B cell (primary cell): ENCODE measurements around the gene ZNF181. TPM values are rescaled to one million over a fixed set of nuclear protein-coding genes. Genes with fewer than 3 reads are reported as not detected.

Experiments
- ATAC-seq: fragments of 200-7000 bp; cut with Tn5 transposase; one replicate; pipeline ENCODE4 v1.10.0; 2021; ENCODE audit warnings: low read depth, mild to moderate bottlenecking, moderate number of reproducible peaks, moderate library complexity
- CTCF ChIA-PET: fragments of 350-600 bp; sonication (Branson Sonifier 250); formaldehyde crosslinking; loops from one replicate; lab custom pipeline; 2021; ENCODE audit warnings: antibody characterized with exemption, inconsistent platforms; lab: Charles Lee
- POLR2A ChIA-PET: fragments of 350-600 bp; sonication (Branson Sonifier 250); formaldehyde crosslinking; loops from one replicate; lab custom pipeline; 2021; ENCODE audit warnings: antibody characterized with exemption; lab: Charles Lee
- DNase-seq: peaks from one replicate; pipeline ENCODE4 v3.0.0; 2013
- H2AFZ ChIP-seq: 2 replicates; pipeline ENCODE4 v1.6.1; 2012; ENCODE audit warnings: mild to moderate bottlenecking, low read depth, low read length; ENCODE audit not compliant: insufficient read depth, poor library complexity, severe bottlenecking
- H3K27ac ChIP-seq, 2 donors: 1 replicate in 1 of 2; 2 replicates in 1 of 2; pipeline ENCODE4 v1.5.1; 2012 to 2013; ENCODE audit warnings: low read length in 2 of 2, mild to moderate bottlenecking in 2 of 2, moderate library complexity in 1 of 2
- H3K27me3 ChIP-seq, 4 experiments: fragments of 200-600 bp in 1 of 4; sonication (generic) in 1 of 4; replicated peaks in 1 of 4; 1 replicate in 2 of 4; 2 replicates in 2 of 4; pipeline versions ENCODE4 v1.6.1 to v1.7.0; 2013 to 2016; ENCODE audit warnings: low read length in 3 of 4, mild to moderate bottlenecking in 2 of 4, mixed read lengths in 1 of 4, moderate library complexity in 1 of 4; ENCODE audit not compliant: insufficient read depth in 4 of 4, control insufficient read depth in 3 of 4; ENCODE audit errors: control extremely low read depth in 1 of 4
- H3K36me3 ChIP-seq, 2 experiments: replicated peaks in 1 of 2; 1 replicate in 1 of 2; 2 replicates in 1 of 2; pipeline versions ENCODE4 v1.6.1 to v1.7.1; 2013; ENCODE audit warnings: low read length in 1 of 2; ENCODE audit not compliant: insufficient read depth in 2 of 2, control insufficient read depth in 1 of 2; ENCODE audit errors: control extremely low read depth in 1 of 2, extremely low read depth in 1 of 2
- H3K4me1 ChIP-seq, 2 donors: fragments of 200-600 bp in 1 of 2; sonication (generic) in 1 of 2; 1 replicate in 1 of 2; 2 replicates in 1 of 2; pipeline versions ENCODE4 v1.5.1 to v1.6.1; 2013 to 2017; ENCODE audit warnings: low read length in 2 of 2; ENCODE audit not compliant: control insufficient read depth in 2 of 2, insufficient read depth in 2 of 2
- H3K4me2 ChIP-seq: replicated peaks from 2 replicates; pipeline ENCODE3; 2012; ENCODE audit warnings: mild to moderate bottlenecking, low read depth, low read length; ENCODE audit not compliant: poor library complexity, severe bottlenecking
- H3K4me3 ChIP-seq, 5 experiments: fragments of 200-600 bp in 1 of 5; sonication (generic) in 1 of 5; 1 replicate in 3 of 5; 2 replicates in 2 of 5; pipeline versions ENCODE4 v1.5.1 to v1.7.0; 2011 to 2016; ENCODE audit warnings: low read length in 4 of 5, mild to moderate bottlenecking in 4 of 5, low read depth in 2 of 5, control low read depth in 1 of 5, moderate library complexity in 1 of 5; ENCODE audit not compliant: insufficient read depth in 1 of 5; ENCODE audit errors: control extremely low read depth in 1 of 5, extremely low read depth in 1 of 5
- H3K79me2 ChIP-seq: fragments of 200-600 bp; sonication (generic); one replicate; pipeline ENCODE4 v1.6.0; 2016; ENCODE audit warnings: low read length; ENCODE audit not compliant: control insufficient read depth, insufficient read depth
- H3K9ac ChIP-seq: fragments of 200-600 bp; sonication (generic); 2 replicates; pipeline ENCODE4 v1.6.1; 2017; ENCODE audit warnings: mild to moderate bottlenecking, low read length, moderate library complexity
- H3K9me3 ChIP-seq, 3 donors: one replicate each; pipeline versions ENCODE4 v1.6.1 to v1.7.1; 2013; ENCODE audit warnings: low read length in 2 of 3; ENCODE audit not compliant: control insufficient read depth in 2 of 3, insufficient read depth in 1 of 3; ENCODE audit errors: control extremely low read depth in 1 of 3
- H4K20me1 ChIP-seq: 2 replicates; pipeline ENCODE4 v1.6.0; 2012; ENCODE audit warnings: mild to moderate bottlenecking, low read length; ENCODE audit not compliant: insufficient read depth, control insufficient read depth, poor library complexity, severe bottlenecking
- H3K27ac Mint-ChIP-seq: one replicate; pipeline ENCODE4 v1.8.0; 2021; ENCODE audit warnings: mixed read lengths
- H3K27me3 Mint-ChIP-seq: one replicate; pipeline ENCODE4 v1.8.0; 2021; ENCODE audit warnings: mixed read lengths
- H3K4me1 Mint-ChIP-seq: one replicate; pipeline ENCODE4 v1.8.0; 2021; ENCODE audit warnings: mixed read lengths
- H3K4me3 Mint-ChIP-seq: one replicate; pipeline ENCODE4 v1.8.0; 2021; ENCODE audit warnings: mixed read lengths
- H3K9me3 Mint-ChIP-seq: one replicate; pipeline ENCODE4 v1.8.0; 2022; ENCODE audit warnings: mixed read lengths; ENCODE audit not compliant: insufficient read depth
- CTCF ChIP-seq: fragments of 200-600 bp; IDR thresholded peaks from one replicate; pipeline ENCODE4 v1.8.0; 2022; ENCODE audit warnings: antibody characterized with exemption, mild to moderate bottlenecking
- EZH2 ChIP-seq: IDR thresholded peaks from 2 replicates; pipeline ENCODE4 v1.6.1; 2012; ENCODE audit warnings: borderline replicate concordance, low read depth, mild to moderate bottlenecking, moderate library complexity, low read length; ENCODE audit not compliant: insufficient read depth, poor library complexity, severe bottlenecking
- WGBS: methylation state at CpG from one replicate; pipeline ENCODE4 v1.1.5; 2013; ENCODE audit warnings: missing lambda C conversion rate; ENCODE audit not compliant: insufficient coverage; 5-methylcytosine and 5-hydroxymethylcytosine counted together
- intact Hi-C: fragments of 100-400 bp; cut with micrococcal nuclease; formaldehyde crosslinking; loops from one replicate; pipeline ENCODE4 v1.10.0; 2022
- polyA plus RNA-seq: library from polyadenylated mRNA; depleted of rRNA; stranded (reverse); fragments of >200 nt; gene quantifications from 2 replicates; pipeline ENCODE4 v1.2.3, GENCODE V29; 2012
- total RNA-seq, 2 donors: library from RNA; stranded (reverse); fragments of 120-200 nt in 1 of 2; gene quantifications; 1 replicate in 1 of 2; 2 replicates in 1 of 2; pipeline versions ENCODE4 v1.2.3 to v1.2.4, GENCODE V29; 2013 to 2022

ZNF181 gene
- total and polyA plus RNA-seq, 2 donors (not counting 1 experiment from before 2014, with no cell fraction given): 11.7 to 13.8 TPM

- ChIA-PET CTCF (no interaction called here), POLR2A (no interaction called here)
- Histone ChIP-seq H3K79me2 (no peaks in the 10 kb centered on the region), H4K20me1 (no peaks in the 10 kb centered on the region), H2AFZ (no peak overlapping the region), H3K9ac (no peak overlapping the region), H3K4me3 (no peak overlapping the region), H3K4me1 (no peaks in the 10 kb centered on the region), H3K9me3 (peaks cover 6 to 13% (median 11%) of the 10 kb centered on the region in 3 donors), H3K27ac (no peak overlapping the region), H3K27me3 (no peaks in the 10 kb centered on the region), H3K4me2 (no peak overlapping the region), H3K36me3 (peaks cover 0 to 11% of the 10 kb centered on the region in 2 experiments)
- Mint-ChIP-seq H3K4me3 (no peak overlapping the region), H3K9me3 (peaks cover 22% of the 10 kb centered on the region), H3K27me3 (no peaks in the 10 kb centered on the region), H3K4me1 (peaks cover 3% of the 10 kb centered on the region), H3K27ac (no peak overlapping the region)
- intact Hi-C loops: no loop called here
- TF ChIP-seq EZH2: no peak
- no peak for TF ChIP-seq CTCF
- no peak for DNase-seq
- ATAC-seq: no peak
- no CpG with 5 or more reads among the region's 2 CpGs for WGBS
Measured at GRCh38 chr19:34766386-34766785, 32.3 kb downstream of the ZNF181 start.

GRCh38 chr19:34767951-34768350 lies 33.9 kb downstream of the ZNF181 start:
- CTCF ChIA-PET: no interaction called here
- WGBS: 100% methylated on average over 1 of the region's 3 CpGs
- peaks cover under 1 to 16% (median 5%) of the 10 kb centered on the region in 3 donors for H3K9me3 ChIP-seq
- no peaks in the 10 kb centered on the region for H3K27me3 ChIP-seq
- peaks cover 15% of the 10 kb centered on the region for H3K9me3 Mint-ChIP-seq
- H3K27ac Mint-ChIP-seq: no peak overlapping the region
- H3K9ac ChIP-seq: no peak overlapping the region
- peaks cover 0 to 11% of the 10 kb centered on the region in 2 experiments for H3K36me3 ChIP-seq
- no peak overlapping the region for H3K27ac ChIP-seq
- H4K20me1 ChIP-seq: no peaks in the 10 kb centered on the region
- peaks cover 14% of the 10 kb centered on the region for H3K4me1 Mint-ChIP-seq
- no peak for TF ChIP-seq CTCF
- TF ChIP-seq EZH2: no peak
- no peak overlapping the region for H3K4me2 ChIP-seq
- no peak for DNase-seq
- ATAC-seq: no peak
- no peaks in the 10 kb centered on the region for H3K79me2 ChIP-seq
- H2AFZ ChIP-seq: no peak overlapping the region
- H3K27me3 Mint-ChIP-seq: no peaks in the 10 kb centered on the region
- H3K4me1 ChIP-seq: peaks cover 7 to 8% of the 10 kb centered on the region in 2 donors
- POLR2A ChIA-PET: no interaction called here
- no peak overlapping the region for H3K4me3 ChIP-seq
- intact Hi-C loops: no loop called here
- no peak overlapping the region for H3K4me3 Mint-ChIP-seq
